HL-60/S4 treated with phorbol 12-myristate 13-acetate at 8.2 ng/mL for 4 days and 3 days (cell line): ENCODE results near the gene MBD1.
"Not testable (repeated sequence)": the region's sequence is repeated elsewhere in the genome, so short reads cannot be mapped to it uniquely, and the experiment has no call there.

ENCODE experiments used
- in situ Hi-C: fragments of 300-500 bp; cut with MboI; formaldehyde crosslinking; loops from 2 replicates; pipeline ENCODE4 v1.15.0; 2022; ENCODE audit warnings: low sequenced_read_pairs

The MBD1 gene

GRCh38 chr18:50297621-50298442 is 16.5 kb upstream of the MBD1 start:
- in situ Hi-C loops: no loop called here

GRCh38 chr18:50293039-50293438 is 11.7 kb upstream of the MBD1 start:
- in situ Hi-C loops: no loop called here

- in situ Hi-C loops: no loop called here
Observed at GRCh38 chr18:50289108-50289443, 7.8 kb upstream of the MBD1 start.

- in situ Hi-C loops: not testable (repeated sequence)
Observed at GRCh38 chr18:50288348-50289107, 7.2 kb upstream of the MBD1 start.

GRCh38 chr18:50287441-50288347 is 6.4 kb upstream of the MBD1 start, which contains the start of gene CXXC1:
TSS of gene CXXC1 (minus strand) at chr18:50287692. CDS start at chr18:50287589, 103 bp downstream.
- in situ Hi-C loops: no loop called here

- in situ Hi-C loops: no loop called here
Observed at GRCh38 chr18:50287028-50287440, 5.7 kb upstream of the MBD1 start.

GRCh38 chr18:50286391-50287027 is 5.2 kb upstream of the MBD1 start:
- in situ Hi-C loops: no loop called here

- in situ Hi-C loops: no loop called here
Observed at GRCh38 chr18:50285631-50286321, 4.5 kb upstream of the MBD1 start.

- in situ Hi-C loops: no loop called here
Observed at GRCh38 chr18:50285071-50285470, 3.7 kb upstream of the MBD1 start.

GRCh38 chr18:50284255-50284885 is 3.0 kb upstream of the MBD1 start:
- in situ Hi-C loops: no loop called here

- in situ Hi-C loops: no loop called here
Observed at GRCh38 chr18:50283469-50284209, 2.3 kb upstream of the MBD1 start.

- in situ Hi-C loops: no loop called here
Observed at GRCh38 chr18:50282521-50283335, 1.4 kb upstream of the MBD1 start.

- in situ Hi-C loops: no loop called here
Observed at GRCh38 chr18:50281972-50282520, 723 bp upstream of the MBD1 start.

- in situ Hi-C loops: no loop called here
Observed at GRCh38 chr18:50280707-50281294, 522 bp downstream of the MBD1 start.

GRCh38 chr18:50279752-50280151 is 1.6 kb downstream of the MBD1 start:
- in situ Hi-C loops: no loop called here

GRCh38 chr18:50277942-50278341 is 3.4 kb downstream of the MBD1 start:
- in situ Hi-C loops: no loop called here

- in situ Hi-C loops: no loop called here
Observed at GRCh38 chr18:50276452-50276851, 4.9 kb downstream of the MBD1 start.
